K562 (cell line): Measurements from ENCODE around the gene MYLK2. TPM values are rescaled to one million over a fixed set of nuclear protein-coding genes. Genes with fewer than 3 reads are reported as not detected.
A peak's percentile ranks its signal among the peaks of the same experiment; 100 is the strongest.

ENCODE experiments used
- ATAC-seq: fragments of 200-7000 bp; cut with Tn5 transposase; 3 replicates; pipeline ENCODE4 v1.9.1; 2020; ENCODE audit warnings: moderate library complexity
- BruUV-seq: library from RNA; stranded (reverse); fragments of 400-500 nt; replicated peaks from 2 replicates; lab custom pipeline; 2021; lab: Mats Ljungman, UMichigan
- CTCF ChIA-PET: fragments of 300-600 bp; formaldehyde crosslinking; extraction: SDS; loops from one replicate; lab custom pipeline; 2021; ENCODE audit warnings: low intra/inter-chr PET ratio; lab: Yijun Ruan, JAX
- POLR2A ChIA-PET: fragments of 300-600, 350-650 bp; sonication (Branson Sonifier 250); formaldehyde crosslinking; extraction: SDS; loops from one replicate; lab custom pipeline; 2021; ENCODE audit warnings: antibody characterized with exemption, inconsistent platforms; lab: Yijun Ruan, JAX
- DNase-seq, 4 experiments: peaks; one replicate each; pipeline versions ENCODE4 v3.0.0 to v3.0.0-alpha.2; 2011 to 2018; ENCODE audit warnings: low spot score in 3 of 4, mixed read lengths in 3 of 4; ENCODE audit errors: extremely low read depth in 1 of 4
- FAIRE-seq: peaks from 2 replicates; lab custom pipeline; 2011; peaks lifted over from hg19 to GRCh38; lab: Jason Lieb, UNC
- H2AFZ ChIP-seq: 2 replicates; pipeline ENCODE4 v1.6.0; 2011; ENCODE audit warnings: low read depth, low read length, control low read depth, inconsistent platforms
- H3K27ac ChIP-seq: fragments of 200-600 bp; 3 replicates; pipeline ENCODE4 v1.8.0; 2011; ENCODE audit warnings: low read depth, mild to moderate bottlenecking, control low read depth, inconsistent platforms, low read length, moderate library complexity, mixed read lengths; ENCODE audit errors: extremely low read depth
- H3K27me3 ChIP-seq, 2 experiments: fragments of 300-600 bp in 1 of 2; 2 replicates in 1 of 2; 3 replicates in 1 of 2; pipeline versions ENCODE4 v1.6.0 to v1.8.0; 2011; ENCODE audit warnings: inconsistent platforms in 2 of 2, low read length in 2 of 2, mild to moderate bottlenecking in 1 of 2, mixed read lengths in 1 of 2, moderate library complexity in 1 of 2; ENCODE audit not compliant: control insufficient read depth in 2 of 2, insufficient read depth in 2 of 2
- H3K36me3 ChIP-seq: fragments of 300-600 bp; 3 replicates; pipeline ENCODE4 v1.8.0; 2011; ENCODE audit warnings: mild to moderate bottlenecking, low read length, inconsistent platforms; ENCODE audit not compliant: control insufficient read depth, insufficient read depth
- H3K4me1 ChIP-seq, 2 experiments: fragments of 200-600 bp in 1 of 2; replicated peaks in 1 of 2; 2 replicates in 1 of 2; 3 replicates in 1 of 2; pipeline versions ENCODE4 v1.5.1 to v1.8.0; 2011; ENCODE audit warnings: inconsistent platforms in 2 of 2, low read length in 2 of 2, mild to moderate bottlenecking in 1 of 2, mixed read lengths in 1 of 2, moderate library complexity in 1 of 2; ENCODE audit not compliant: control insufficient read depth in 2 of 2, insufficient read depth in 2 of 2
- H3K4me2 ChIP-seq: 2 replicates; pipeline ENCODE4 v1.6.1; 2011; ENCODE audit warnings: low read length, control low read depth, inconsistent platforms, mixed read lengths; ENCODE audit not compliant: insufficient read depth
- H3K4me3 ChIP-seq: fragments of 200-600 bp; sonication (generic), shearing (Covaris generic); 2 replicates; pipeline ENCODE4 v1.5.1; 2016; ENCODE audit warnings: control low read depth, inconsistent platforms
- H3K79me2 ChIP-seq: fragments of 200-600 bp; 3 replicates; pipeline ENCODE4 v1.8.0; 2011; ENCODE audit warnings: low read length, inconsistent platforms; ENCODE audit not compliant: control insufficient read depth, insufficient read depth
- H3K9ac ChIP-seq, 2 experiments: 2 replicates each; pipeline versions ENCODE4 v1.6.0 to v1.6.1; 2011; ENCODE audit warnings: low read depth in 2 of 2, low read length in 2 of 2, control low read depth in 1 of 2, inconsistent platforms in 1 of 2, mild to moderate bottlenecking in 1 of 2, mixed read lengths in 1 of 2; ENCODE audit not compliant: insufficient read depth in 1 of 2
- H3K9me1 ChIP-seq: one replicate; pipeline ENCODE4 v1.6.0; 2011; ENCODE audit warnings: inconsistent platforms, mild to moderate bottlenecking, low read length, moderate library complexity; ENCODE audit not compliant: control insufficient read depth, insufficient read depth
- H3K9me3 ChIP-seq: replicated peaks from 2 replicates; pipeline ENCODE4 v1.5.1; 2011; ENCODE audit warnings: low read depth, low read length, inconsistent platforms; ENCODE audit not compliant: control insufficient read depth, insufficient read depth
- H4K20me1 ChIP-seq: replicated peaks from 2 replicates; pipeline ENCODE4 v1.6.1; 2011; ENCODE audit warnings: low read length, inconsistent platforms, mixed read lengths; ENCODE audit not compliant: control insufficient read depth, insufficient read depth
- COPS2 ChIP-seq: fragments of 450-650 bp; conservative IDR thresholded peaks from 2 replicates; pipeline ENCODE4 v1.6.1; 2016; ENCODE audit warnings: mild to moderate bottlenecking, moderate library complexity
- DDX20 ChIP-seq: fragments of 450-650 bp; IDR thresholded peaks from 2 replicates; pipeline ENCODE4 v1.6.1; 2016; ENCODE audit warnings: missing genetic modification characterization, low read depth, mild to moderate bottlenecking, missing compliant biosample characterization, moderate library complexity
- ERF ChIP-seq: fragments of 450-650 bp; formaldehyde crosslinking; IDR thresholded peaks from 2 replicates; pipeline ENCODE4 v1.4.0; 2020; ENCODE audit warnings: mild to moderate bottlenecking, mixed read lengths
- FOXP1 ChIP-seq: sonication (generic); formaldehyde crosslinking; IDR thresholded peaks from 2 replicates; pipeline ENCODE4 v1.8.0; 2022; ENCODE audit warnings: mild to moderate bottlenecking, missing genetic modification reagents
- KAT7 ChIP-seq: sonication (generic); formaldehyde crosslinking; IDR thresholded peaks from 2 replicates; pipeline ENCODE4 v1.8.0; 2022; ENCODE audit warnings: missing genetic modification reagents, mild to moderate bottlenecking, borderline replicate concordance
- WGBS: fragments of 100-300 bp; shearing (Covaris generic); methylation state at CpG from one replicate; pipeline ENCODE4 v1.1.6; 2016; ENCODE audit warnings: low coverage, mixed read lengths; ENCODE audit not compliant: insufficient coverage; ENCODE audit errors: missing lambda C conversion rate; 5-methylcytosine and 5-hydroxymethylcytosine counted together
- in situ Hi-C: fragments of 300-500 bp; cut with MboI; formaldehyde crosslinking; loops from 4 replicates; pipeline ENCODE4 v1.15.0; 2018; ENCODE audit warnings: inconsistent platforms, mixed read lengths
- intact Hi-C: fragments of 100-400 bp; cut with micrococcal nuclease; formaldehyde crosslinking; loops from 2 replicates; pipeline ENCODE4 v1.14.2; 2022
- polyA plus RNA-seq, 8 experiments: library from polyadenylated mRNA; depleted of rRNA in 4 of 8; stranded (reverse) in 5 of 8; unstranded in 3 of 8; fragments of >200 nt; fragmentation: Nextera tagmentation in 2 of 8; fragmentation: Illumina TruSeq in 1 of 8; extraction: Ambion mirVana in 2 of 8; extraction: Trizol in 1 of 8; gene quantifications; 2 replicates each; pipeline versions ENCODE4 v1.2.1 to v1.2.3, GENCODE V29; 2011 to 2014; ENCODE audit warnings: inconsistent platforms in 1 of 8, missing spikeins in 1 of 8
- total RNA-seq, 7 experiments: library from RNA; depleted of rRNA in 6 of 7; stranded (reverse); fragments of >200 nt in 6 of 7; fragmentation: Illumina TruSeq in 2 of 7; extraction: Trizol in 2 of 7; gene quantifications; 2 replicates each; pipeline versions ENCODE4 v1.2.1 to v1.2.3, GENCODE V29; 2011 to 2021; ENCODE audit warnings: low replicate concordance in 1 of 7
- TF ChIP-seq, protein P1 (sequence below), 2 experiments: fragments of 150-350 bp in 1 of 2; IDR thresholded peaks; 2 replicates each; pipeline ENCODE4 v1.6.1; 2012 to 2016; ENCODE audit warnings: low read depth in 2 of 2, low read length in 2 of 2, mild to moderate bottlenecking in 1 of 2, moderate library complexity in 1 of 2
- TF ChIP-seq, protein P2 (sequence below): sonication (generic); formaldehyde crosslinking; IDR thresholded peaks from 2 replicates; pipeline ENCODE4 v1.8.0; 2022; ENCODE audit warnings: mild to moderate bottlenecking, missing genetic modification reagents

MYLK2 gene
- total and polyA plus RNA-seq, 9 of the 15 experiments (the other 6 are each of a cell fraction or from before 2014, with no cell fraction given): 0.07 to 0.53 (median 0.18) TPM; not detected in 2

DNA sequence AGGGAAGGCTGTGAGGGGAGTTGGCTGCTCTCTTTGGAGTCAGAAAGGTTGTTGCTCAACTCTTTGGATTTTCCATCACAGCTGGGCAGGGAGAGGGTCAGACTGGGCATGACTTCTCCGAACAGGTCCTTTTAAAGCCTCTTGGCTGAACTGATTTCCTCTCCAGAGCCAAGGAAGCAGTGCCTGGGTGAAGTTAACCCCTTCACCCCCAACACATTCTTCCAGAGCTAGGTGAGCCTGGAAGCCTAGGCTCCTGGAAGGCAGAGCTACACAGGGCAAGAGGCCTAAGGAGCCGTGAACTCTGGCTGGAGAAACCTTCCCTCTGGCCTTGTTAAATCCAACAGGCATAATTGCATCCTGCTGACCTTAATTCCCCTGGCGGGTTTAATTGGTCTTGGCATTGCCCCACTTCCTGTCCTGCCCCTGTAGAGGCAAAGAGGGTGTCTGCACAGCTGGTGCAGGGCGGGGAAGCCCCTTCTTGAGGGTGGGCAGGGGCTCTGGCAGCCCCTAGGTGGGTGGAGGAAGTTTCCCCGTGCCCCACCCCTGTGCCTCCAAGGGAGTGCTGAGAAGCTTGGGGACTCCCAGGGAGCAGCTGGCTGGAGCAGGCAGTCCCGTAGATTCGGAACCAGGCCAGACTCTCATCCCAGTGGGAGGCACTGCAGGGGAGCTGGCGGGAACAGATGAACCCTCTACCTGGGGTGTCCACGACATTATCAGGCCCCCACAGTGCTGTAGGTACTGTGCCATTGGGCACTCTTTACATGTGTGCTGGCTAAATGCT, 3.6 kb upstream of the MYLK2 start:
- H3K9me3 ChIP-seq: no peaks in the 10 kb centered on the region
- H3K79me2 ChIP-seq: no peaks in the 10 kb centered on the region
- H3K4me3 ChIP-seq: no peak overlapping the region
- no peak for ATAC-seq
- DNase-seq: no peak
- in situ Hi-C loops: no loop called here
- ChIA-PET POLR2A (no interaction called here), CTCF (no interaction called here)
- peaks cover 5% of the 10 kb centered on the region for H3K9me1 ChIP-seq
- no peak overlapping the region for H3K4me2 ChIP-seq
- H2AFZ ChIP-seq: no peak overlapping the region
- no peak for TF ChIP-seq KAT7
- TF ChIP-seq ERF (CRISPR knock-in tag): no peak
- TF ChIP-seq FOXP1: no peak
- TF ChIP-seq, protein P1, sequence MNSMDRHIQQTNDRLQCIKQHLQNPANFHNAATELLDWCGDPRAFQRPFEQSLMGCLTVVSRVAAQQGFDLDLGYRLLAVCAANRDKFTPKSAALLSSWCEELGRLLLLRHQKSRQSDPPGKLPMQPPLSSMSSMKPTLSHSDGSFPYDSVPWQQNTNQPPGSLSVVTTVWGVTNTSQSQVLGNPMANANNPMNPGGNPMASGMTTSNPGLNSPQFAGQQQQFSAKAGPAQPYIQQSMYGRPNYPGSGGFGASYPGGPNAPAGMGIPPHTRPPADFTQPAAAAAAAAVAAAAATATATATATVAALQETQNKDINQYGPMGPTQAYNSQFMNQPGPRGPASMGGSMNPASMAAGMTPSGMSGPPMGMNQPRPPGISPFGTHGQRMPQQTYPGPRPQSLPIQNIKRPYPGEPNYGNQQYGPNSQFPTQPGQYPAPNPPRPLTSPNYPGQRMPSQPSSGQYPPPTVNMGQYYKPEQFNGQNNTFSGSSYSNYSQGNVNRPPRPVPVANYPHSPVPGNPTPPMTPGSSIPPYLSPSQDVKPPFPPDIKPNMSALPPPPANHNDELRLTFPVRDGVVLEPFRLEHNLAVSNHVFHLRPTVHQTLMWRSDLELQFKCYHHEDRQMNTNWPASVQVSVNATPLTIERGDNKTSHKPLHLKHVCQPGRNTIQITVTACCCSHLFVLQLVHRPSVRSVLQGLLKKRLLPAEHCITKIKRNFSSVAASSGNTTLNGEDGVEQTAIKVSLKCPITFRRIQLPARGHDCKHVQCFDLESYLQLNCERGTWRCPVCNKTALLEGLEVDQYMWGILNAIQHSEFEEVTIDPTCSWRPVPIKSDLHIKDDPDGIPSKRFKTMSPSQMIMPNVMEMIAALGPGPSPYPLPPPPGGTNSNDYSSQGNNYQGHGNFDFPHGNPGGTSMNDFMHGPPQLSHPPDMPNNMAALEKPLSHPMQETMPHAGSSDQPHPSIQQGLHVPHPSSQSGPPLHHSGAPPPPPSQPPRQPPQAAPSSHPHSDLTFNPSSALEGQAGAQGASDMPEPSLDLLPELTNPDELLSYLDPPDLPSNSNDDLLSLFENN (IDR thresholded peaks at IDR 0.05; ENCODE audit: low read depth in 2 of 2, low read length in 2 of 2): no peak
- TF ChIP-seq, protein P2, sequence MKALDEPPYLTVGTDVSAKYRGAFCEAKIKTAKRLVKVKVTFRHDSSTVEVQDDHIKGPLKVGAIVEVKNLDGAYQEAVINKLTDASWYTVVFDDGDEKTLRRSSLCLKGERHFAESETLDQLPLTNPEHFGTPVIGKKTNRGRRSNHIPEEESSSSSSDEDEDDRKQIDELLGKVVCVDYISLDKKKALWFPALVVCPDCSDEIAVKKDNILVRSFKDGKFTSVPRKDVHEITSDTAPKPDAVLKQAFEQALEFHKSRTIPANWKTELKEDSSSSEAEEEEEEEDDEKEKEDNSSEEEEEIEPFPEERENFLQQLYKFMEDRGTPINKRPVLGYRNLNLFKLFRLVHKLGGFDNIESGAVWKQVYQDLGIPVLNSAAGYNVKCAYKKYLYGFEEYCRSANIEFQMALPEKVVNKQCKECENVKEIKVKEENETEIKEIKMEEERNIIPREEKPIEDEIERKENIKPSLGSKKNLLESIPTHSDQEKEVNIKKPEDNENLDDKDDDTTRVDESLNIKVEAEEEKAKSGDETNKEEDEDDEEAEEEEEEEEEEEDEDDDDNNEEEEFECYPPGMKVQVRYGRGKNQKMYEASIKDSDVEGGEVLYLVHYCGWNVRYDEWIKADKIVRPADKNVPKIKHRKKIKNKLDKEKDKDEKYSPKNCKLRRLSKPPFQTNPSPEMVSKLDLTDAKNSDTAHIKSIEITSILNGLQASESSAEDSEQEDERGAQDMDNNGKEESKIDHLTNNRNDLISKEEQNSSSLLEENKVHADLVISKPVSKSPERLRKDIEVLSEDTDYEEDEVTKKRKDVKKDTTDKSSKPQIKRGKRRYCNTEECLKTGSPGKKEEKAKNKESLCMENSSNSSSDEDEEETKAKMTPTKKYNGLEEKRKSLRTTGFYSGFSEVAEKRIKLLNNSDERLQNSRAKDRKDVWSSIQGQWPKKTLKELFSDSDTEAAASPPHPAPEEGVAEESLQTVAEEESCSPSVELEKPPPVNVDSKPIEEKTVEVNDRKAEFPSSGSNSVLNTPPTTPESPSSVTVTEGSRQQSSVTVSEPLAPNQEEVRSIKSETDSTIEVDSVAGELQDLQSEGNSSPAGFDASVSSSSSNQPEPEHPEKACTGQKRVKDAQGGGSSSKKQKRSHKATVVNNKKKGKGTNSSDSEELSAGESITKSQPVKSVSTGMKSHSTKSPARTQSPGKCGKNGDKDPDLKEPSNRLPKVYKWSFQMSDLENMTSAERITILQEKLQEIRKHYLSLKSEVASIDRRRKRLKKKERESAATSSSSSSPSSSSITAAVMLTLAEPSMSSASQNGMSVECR (CRISPR knock-in tag): no peak
- no peak for TF ChIP-seq COPS2
- TF ChIP-seq DDX20: no peak
- 32% methylated on average over 9 of the region's 9 CpGs for WGBS
- peaks cover 11 to 16% of the 10 kb centered on the region in 2 experiments for H3K4me1 ChIP-seq
- H3K9ac ChIP-seq: peak overlapping the region in 1 of 2 experiments; percentile 42; a peak in 1 of 4 replicates
- no peak for FAIRE-seq
- H4K20me1 ChIP-seq: peaks cover 6% of the 10 kb centered on the region
- no TSS peak for BruUV-seq
- no peaks in the 10 kb centered on the region for H3K27me3 ChIP-seq
- no peak overlapping the region for H3K27ac ChIP-seq
- H3K36me3 ChIP-seq: no peaks in the 10 kb centered on the region
- intact Hi-C loops: no loop called here
